ENCODE data around the gene ASB18.
"Not testable (repeated sequence)": the region's sequence is repeated elsewhere in the genome, so short reads cannot be mapped to it uniquely, and the experiment has no call there.

Gene ASB18

DNA sequence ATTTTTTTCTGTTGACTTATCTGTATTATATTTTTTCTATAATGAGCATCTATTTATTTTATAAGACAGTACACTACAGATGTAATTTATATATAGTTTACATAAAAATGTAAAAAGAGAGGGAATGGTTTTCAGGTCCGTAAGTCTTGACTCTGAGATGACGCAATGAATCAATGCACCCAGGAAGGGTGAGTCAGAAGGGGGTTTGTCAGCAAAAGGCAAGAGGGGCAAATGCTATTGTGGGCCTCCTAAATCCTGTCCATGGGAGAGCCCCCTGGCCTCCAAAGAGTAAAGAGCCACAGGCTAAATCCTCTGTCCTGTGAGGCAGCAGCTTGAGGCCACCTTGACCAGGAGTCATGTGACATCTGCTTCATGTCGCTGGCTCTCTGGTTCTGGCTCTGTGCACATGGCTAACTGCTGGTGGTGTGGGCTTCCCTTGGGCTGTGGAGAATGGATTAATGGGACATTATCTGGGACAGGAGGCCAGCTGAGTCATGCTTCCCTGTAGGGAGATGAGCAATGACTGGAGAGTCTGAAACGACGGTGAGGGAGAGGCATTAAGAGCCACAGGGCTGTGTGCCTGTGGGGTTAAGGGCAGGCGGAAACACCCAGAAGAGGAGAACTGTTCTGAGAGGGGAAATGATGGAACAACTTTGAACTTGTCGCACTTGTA, 22.8 kb upstream of the ASB18 start:
- H3K27me3 ChIP-seq (ENCODE audit: control insufficient read depth, insufficient read depth, low read length, poor library complexity, severe bottlenecking): no peaks in the 10 kb centered on the region
- no peaks in the 10 kb centered on the region for H3K4me1 ChIP-seq (ENCODE audit: control insufficient read depth, insufficient read depth, low read length)
- H3K27ac ChIP-seq (ENCODE audit: insufficient read depth, low read depth, low read length, poor library complexity, severe bottlenecking): no peak overlapping the region
- 87 to 92% methylated on average over 7 of the region's 7 CpGs for WGBS, 2 experiments
- no peaks in the 10 kb centered on the region for H3K9me3 ChIP-seq (ENCODE audit: control insufficient read depth, low read length)
- H3K4me3 ChIP-seq (ENCODE audit: insufficient read depth, low read depth, low read length): no peak overlapping the region
- no peaks in the 10 kb centered on the region for H3K36me3 ChIP-seq (ENCODE audit: control insufficient read depth, insufficient read depth, low read length)

DNA sequence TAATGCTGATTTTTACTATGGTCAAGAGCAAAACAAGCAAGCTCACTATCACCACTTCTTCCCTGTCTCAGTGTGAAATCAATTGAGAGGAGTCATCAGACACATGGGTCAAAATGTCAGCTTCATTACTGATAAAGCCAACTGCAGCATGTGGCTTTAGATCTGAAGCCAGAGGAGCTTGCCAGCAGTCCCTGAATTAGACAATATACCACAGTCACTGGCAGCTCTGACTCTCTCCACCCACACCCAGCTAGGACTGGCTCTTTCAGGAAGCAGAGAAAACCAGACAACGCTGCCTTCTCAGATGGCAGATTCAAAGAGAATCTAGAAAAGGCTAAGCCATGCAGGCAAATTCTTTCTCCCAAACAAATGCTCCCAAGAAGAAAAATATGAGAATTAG, 20.0 kb upstream of the ASB18 start:
- H3K27me3 ChIP-seq (ENCODE audit: control insufficient read depth, insufficient read depth, low read length, poor library complexity, severe bottlenecking): no peaks in the 10 kb centered on the region
- no peak overlapping the region for H3K27ac ChIP-seq (ENCODE audit: insufficient read depth, low read depth, low read length, poor library complexity, severe bottlenecking)
- no peak overlapping the region for H3K4me3 ChIP-seq (ENCODE audit: insufficient read depth, low read depth, low read length)
- no peaks in the 10 kb centered on the region for H3K4me1 ChIP-seq (ENCODE audit: control insufficient read depth, insufficient read depth, low read length)
- no peaks in the 10 kb centered on the region for H3K36me3 ChIP-seq (ENCODE audit: control insufficient read depth, insufficient read depth, low read length)
- WGBS, 2 experiments: 83 to 89% methylated on average over 1 of the region's 1 CpG
- H3K9me3 ChIP-seq (ENCODE audit: control insufficient read depth, low read length): no peaks in the 10 kb centered on the region

DNA sequence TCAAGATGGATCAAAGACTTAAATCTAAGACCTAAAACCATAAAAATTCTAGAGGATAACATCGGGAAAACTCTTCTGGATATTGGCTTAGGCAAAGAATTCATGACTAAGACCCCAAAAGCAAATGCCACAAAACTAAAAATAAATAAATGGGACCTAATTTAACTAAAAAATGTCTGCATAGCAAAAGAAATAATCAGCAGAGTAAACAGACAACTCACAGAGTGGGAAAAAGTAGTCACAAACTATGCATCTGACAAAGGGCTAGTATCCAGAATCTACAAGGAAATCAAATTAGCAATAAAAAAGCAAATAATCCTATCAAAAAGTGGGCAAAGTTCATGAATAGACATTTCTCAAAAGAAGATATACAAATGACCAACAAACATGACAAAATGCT, 18.2 kb upstream of the ASB18 start:
- H3K36me3 ChIP-seq (ENCODE audit: control insufficient read depth, insufficient read depth, low read length): no peaks in the 10 kb centered on the region
- no peak overlapping the region for H3K4me3 ChIP-seq (ENCODE audit: insufficient read depth, low read depth, low read length)
- no peak overlapping the region for H3K27ac ChIP-seq (ENCODE audit: insufficient read depth, low read depth, low read length, poor library complexity, severe bottlenecking)
- H3K9me3 ChIP-seq (ENCODE audit: control insufficient read depth, low read length): no peaks in the 10 kb centered on the region
- H3K4me1 ChIP-seq (ENCODE audit: control insufficient read depth, insufficient read depth, low read length): no peaks in the 10 kb centered on the region
- 86 to 94% methylated on average over 1 of the region's 1 CpG for WGBS, 2 experiments
- no peaks in the 10 kb centered on the region for H3K27me3 ChIP-seq (ENCODE audit: control insufficient read depth, insufficient read depth, low read length, poor library complexity, severe bottlenecking)

DNA sequence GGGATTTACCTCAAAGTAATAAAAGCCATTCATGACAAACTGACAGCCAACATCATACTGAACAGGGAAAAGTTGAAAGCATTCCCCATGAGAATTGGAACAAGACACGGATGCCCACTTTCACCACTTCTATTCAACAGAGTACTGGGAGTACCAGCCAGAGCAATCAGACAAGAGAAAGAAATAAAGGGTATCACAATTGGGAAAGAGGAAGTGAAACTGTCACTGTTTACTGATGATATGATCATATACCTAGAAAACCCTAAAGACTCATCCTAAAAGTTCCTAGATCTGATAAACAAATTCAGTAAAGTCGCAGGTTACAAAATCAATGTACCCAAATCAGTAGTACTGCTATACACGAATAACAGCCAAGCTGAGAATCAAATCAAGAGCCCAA, 17.2 kb upstream of the ASB18 start:
- Histone ChIP-seq H3K4me1 (ENCODE audit: control insufficient read depth, insufficient read depth, low read length) (no peaks in the 10 kb centered on the region), H3K9me3 (ENCODE audit: control insufficient read depth, low read length) (no peaks in the 10 kb centered on the region), H3K36me3 (ENCODE audit: control insufficient read depth, insufficient read depth, low read length) (no peaks in the 10 kb centered on the region), H3K27ac (ENCODE audit: insufficient read depth, low read depth, low read length, poor library complexity, severe bottlenecking) (no peak overlapping the region), H3K4me3 (ENCODE audit: insufficient read depth, low read depth, low read length) (no peak overlapping the region), H3K27me3 (ENCODE audit: control insufficient read depth, insufficient read depth, low read length, poor library complexity, severe bottlenecking) (no peaks in the 10 kb centered on the region)
- 89 to 93% methylated on average over 3 of the region's 3 CpGs for WGBS, 2 experiments

DNA sequence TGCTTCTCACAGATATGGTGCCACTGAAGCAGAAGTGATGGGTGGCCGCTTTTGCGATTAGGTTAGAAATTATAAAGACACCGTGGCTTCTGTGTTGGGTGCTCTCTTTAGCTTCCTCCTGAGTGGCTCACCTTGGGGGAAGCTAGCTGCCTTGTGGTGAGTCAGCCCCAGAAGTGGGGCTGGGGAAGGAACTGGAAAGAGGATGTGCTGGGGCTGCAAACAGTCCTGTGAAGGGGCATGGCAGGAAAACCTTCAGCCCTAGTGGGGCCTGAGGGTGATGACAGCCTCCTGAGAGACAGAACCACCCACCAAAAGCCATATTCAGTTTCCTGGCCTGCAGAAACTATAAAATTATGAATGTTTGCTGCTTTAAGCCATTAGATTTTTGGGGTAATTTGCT, 8.9 kb upstream of the ASB18 start:
- H3K27me3 ChIP-seq (ENCODE audit: control insufficient read depth, insufficient read depth, low read length, poor library complexity, severe bottlenecking): no peaks in the 10 kb centered on the region
- H3K4me1 ChIP-seq (ENCODE audit: control insufficient read depth, insufficient read depth, low read length): no peaks in the 10 kb centered on the region
- whole genome bisulfite sequencing, 2 experiments: 91% methylated on average over 3 of the region's 3 CpGs
- peaks cover 2% of the 10 kb centered on the region for H3K9me3 ChIP-seq (ENCODE audit: control insufficient read depth, low read length)
- H3K4me3 ChIP-seq (ENCODE audit: insufficient read depth, low read depth, low read length): no peak overlapping the region
- no peak overlapping the region for H3K27ac ChIP-seq (ENCODE audit: insufficient read depth, low read depth, low read length, poor library complexity, severe bottlenecking)
- no peaks in the 10 kb centered on the region for H3K36me3 ChIP-seq (ENCODE audit: control insufficient read depth, insufficient read depth, low read length)

DNA sequence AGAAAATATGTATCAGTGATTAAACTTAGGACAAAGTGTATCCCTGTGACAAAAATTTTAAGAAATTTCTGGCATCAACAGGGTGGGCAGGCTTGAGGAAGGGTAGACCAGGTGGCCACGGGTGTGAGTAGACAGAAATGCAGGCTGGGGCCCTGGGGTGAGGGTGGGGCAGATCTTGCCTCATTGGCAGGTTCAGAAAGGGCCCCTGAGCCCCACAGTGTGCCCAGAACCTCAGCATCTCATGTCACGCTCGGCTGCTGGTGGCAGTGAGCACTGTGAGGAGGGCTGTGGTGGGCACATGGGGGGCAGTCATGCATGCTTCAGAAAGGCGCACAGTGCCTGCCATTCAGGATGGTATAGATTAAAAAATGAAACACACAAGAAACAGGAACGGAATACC, 7.6 kb upstream of the ASB18 start:
- Histone ChIP-seq H3K4me1 (ENCODE audit: control insufficient read depth, insufficient read depth, low read length) (no peaks in the 10 kb centered on the region), H3K4me3 (ENCODE audit: insufficient read depth, low read depth, low read length) (no peak overlapping the region), H3K9me3 (ENCODE audit: control insufficient read depth, low read length) (peaks cover 2% of the 10 kb centered on the region), H3K27me3 (ENCODE audit: control insufficient read depth, insufficient read depth, low read length, poor library complexity, severe bottlenecking) (no peaks in the 10 kb centered on the region), H3K36me3 (ENCODE audit: control insufficient read depth, insufficient read depth, low read length) (no peaks in the 10 kb centered on the region), H3K27ac (ENCODE audit: insufficient read depth, low read depth, low read length, poor library complexity, severe bottlenecking) (no peak overlapping the region)
- WGBS, 2 experiments: 90 to 94% methylated on average over 5 of the region's 5 CpGs

DNA sequence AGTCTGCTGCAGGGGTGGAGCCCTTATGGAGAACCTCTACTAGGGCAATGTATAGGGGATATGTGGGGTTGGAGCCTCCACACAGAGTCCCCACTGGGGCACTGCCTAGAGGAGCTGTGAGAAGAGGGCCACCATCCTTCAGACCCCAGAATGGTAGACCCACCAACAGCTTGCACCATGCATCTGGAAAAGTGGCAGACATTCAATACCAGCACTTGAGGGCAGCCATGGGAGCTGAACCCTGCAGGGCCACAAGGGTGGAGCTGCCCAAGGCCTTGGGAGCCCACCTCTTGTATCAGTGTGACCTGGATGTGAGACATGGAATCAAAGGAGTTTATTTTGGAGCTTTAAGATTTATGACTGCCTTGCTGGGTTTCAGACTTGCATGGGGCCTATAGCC, 5.7 kb upstream of the ASB18 start:
- not testable (repeated sequence) for H3K27me3 ChIP-seq (ENCODE audit: control insufficient read depth, insufficient read depth, low read length, poor library complexity, severe bottlenecking); H3K36me3 ChIP-seq (ENCODE audit: control insufficient read depth, insufficient read depth, low read length); H3K4me1 ChIP-seq (ENCODE audit: control insufficient read depth, insufficient read depth, low read length); H3K27ac ChIP-seq (ENCODE audit: insufficient read depth, low read depth, low read length, poor library complexity, severe bottlenecking); H3K4me3 ChIP-seq (ENCODE audit: insufficient read depth, low read depth, low read length); H3K9me3 ChIP-seq (ENCODE audit: control insufficient read depth, low read length)

DNA sequence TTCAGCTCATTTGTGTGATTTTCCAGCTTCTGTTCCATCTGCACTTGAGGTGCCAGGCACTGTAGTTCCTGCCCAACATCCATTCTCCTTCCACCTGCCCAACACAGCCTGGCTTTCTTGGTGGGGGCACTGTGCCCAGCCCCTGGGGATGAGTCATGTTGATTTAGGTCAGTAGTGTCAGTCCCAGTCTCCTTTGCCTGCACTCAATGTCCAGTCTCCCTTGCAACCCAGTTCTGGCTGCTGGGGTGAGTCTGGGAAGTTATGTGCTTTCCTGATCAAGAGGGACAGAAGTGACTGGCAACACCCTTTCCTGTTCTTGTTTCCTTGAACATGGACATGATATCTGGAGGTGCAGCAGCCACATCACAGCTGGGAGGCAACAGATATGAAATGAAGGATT, 1.5 kb upstream of the ASB18 start:
- H3K27ac ChIP-seq (ENCODE audit: insufficient read depth, low read depth, low read length, poor library complexity, severe bottlenecking): no peak overlapping the region

DNA sequence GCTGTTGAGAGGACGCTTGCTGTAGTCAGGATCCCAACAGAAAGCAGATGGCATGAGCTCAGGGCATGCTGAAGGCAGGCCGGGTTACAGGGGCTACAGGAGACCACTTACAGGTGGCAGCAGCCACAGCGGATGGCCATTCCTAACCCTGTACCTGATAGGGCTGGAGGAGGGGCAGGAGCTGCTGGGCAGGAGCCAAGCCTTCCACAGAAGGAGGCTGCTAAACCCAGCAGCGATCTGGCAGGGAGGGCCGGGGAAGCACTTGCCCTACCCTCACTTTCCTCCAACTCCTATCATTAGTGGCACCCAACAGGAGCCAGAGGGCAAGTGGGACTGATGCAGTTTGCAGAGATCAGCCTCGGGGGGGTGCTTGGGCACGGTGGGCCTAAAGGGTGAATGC, 2.0 kb downstream of the ASB18 start:
- 89 to 93% methylated on average over 7 of the region's 7 CpGs for WGBS, 2 experiments
- no peaks in the 10 kb centered on the region for H3K27me3 ChIP-seq (ENCODE audit: control insufficient read depth, insufficient read depth, low read length, poor library complexity, severe bottlenecking)

More for the DNA sequence above, 1.5 kb upstream of the ASB18 start:
- no peaks in the 10 kb centered on the region for H3K4me1 ChIP-seq (ENCODE audit: control insufficient read depth, insufficient read depth, low read length)
- no peaks in the 10 kb centered on the region for H3K9me3 ChIP-seq (ENCODE audit: control insufficient read depth, low read length)
- H3K4me3 ChIP-seq (ENCODE audit: insufficient read depth, low read depth, low read length): no peak overlapping the region
- H3K27me3 ChIP-seq (ENCODE audit: control insufficient read depth, insufficient read depth, low read length, poor library complexity, severe bottlenecking): no peaks in the 10 kb centered on the region
- H3K36me3 ChIP-seq (ENCODE audit: control insufficient read depth, insufficient read depth, low read length): no peaks in the 10 kb centered on the region

DNA sequence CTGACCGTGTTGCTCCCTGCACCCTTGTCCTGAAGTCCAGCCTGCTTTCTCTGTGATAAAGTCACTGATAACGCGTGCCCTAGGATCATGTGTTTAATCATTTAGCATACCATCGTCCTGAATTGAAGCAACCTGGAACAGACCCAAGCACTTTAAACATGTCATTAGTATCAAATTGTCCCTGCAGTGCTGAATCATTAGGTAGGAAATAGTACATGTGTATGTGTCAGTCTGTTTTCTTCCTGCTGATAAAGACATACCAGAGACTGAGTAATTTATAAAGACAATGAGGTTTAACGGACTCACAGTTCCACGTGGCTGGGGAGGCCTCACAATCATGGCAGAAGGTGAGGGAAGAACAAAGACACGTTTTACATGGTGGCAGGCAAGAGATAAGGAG, 2.8 kb downstream of the ASB18 start:
- no peaks in the 10 kb centered on the region for H3K27me3 ChIP-seq (ENCODE audit: control insufficient read depth, insufficient read depth, low read length, poor library complexity, severe bottlenecking)
- no peaks in the 10 kb centered on the region for H3K9me3 ChIP-seq (ENCODE audit: control insufficient read depth, low read length)
- H3K4me1 ChIP-seq (ENCODE audit: control insufficient read depth, insufficient read depth, low read length): no peaks in the 10 kb centered on the region
- no peak overlapping the region for H3K27ac ChIP-seq (ENCODE audit: insufficient read depth, low read depth, low read length, poor library complexity, severe bottlenecking)
- 89 to 91% methylated on average over 7 of the region's 7 CpGs for WGBS, 2 experiments
- no peak overlapping the region for H3K4me3 ChIP-seq (ENCODE audit: insufficient read depth, low read depth, low read length)
- no peaks in the 10 kb centered on the region for H3K36me3 ChIP-seq (ENCODE audit: control insufficient read depth, insufficient read depth, low read length)

More for the DNA sequence above, 2.0 kb downstream of the ASB18 start:
- Histone ChIP-seq H3K36me3 (ENCODE audit: control insufficient read depth, insufficient read depth, low read length) (no peaks in the 10 kb centered on the region), H3K9me3 (ENCODE audit: control insufficient read depth, low read length) (no peaks in the 10 kb centered on the region), H3K4me3 (ENCODE audit: insufficient read depth, low read depth, low read length) (no peak overlapping the region), H3K4me1 (ENCODE audit: control insufficient read depth, insufficient read depth, low read length) (no peaks in the 10 kb centered on the region), H3K27ac (ENCODE audit: insufficient read depth, low read depth, low read length, poor library complexity, severe bottlenecking) (no peak overlapping the region)

DNA sequence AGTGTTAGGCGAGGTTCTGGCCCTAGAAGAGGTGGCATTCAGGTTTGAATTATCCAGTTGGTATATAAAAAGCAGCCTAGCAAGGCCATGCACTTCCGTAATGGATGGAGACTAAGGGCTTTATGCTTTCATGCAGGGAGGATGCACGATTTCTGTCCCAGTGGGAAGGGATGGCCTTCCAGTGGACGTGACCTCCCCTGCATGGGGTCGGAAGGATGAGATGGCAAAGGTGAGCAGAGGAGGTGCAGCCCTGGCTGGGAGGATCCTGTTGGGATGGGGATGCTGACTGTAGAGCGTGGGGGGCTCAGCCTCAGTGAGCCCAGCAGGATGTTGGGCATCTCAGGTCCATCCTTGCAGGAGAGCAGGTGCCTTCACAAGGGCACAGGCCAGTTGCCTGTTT, 4.8 kb downstream of the ASB18 start:
- Histone ChIP-seq H3K27ac (ENCODE audit: insufficient read depth, low read depth, low read length, poor library complexity, severe bottlenecking) (no peak overlapping the region), H3K4me1 (ENCODE audit: control insufficient read depth, insufficient read depth, low read length) (no peaks in the 10 kb centered on the region), H3K9me3 (ENCODE audit: control insufficient read depth, low read length) (no peaks in the 10 kb centered on the region), H3K4me3 (ENCODE audit: insufficient read depth, low read depth, low read length) (no peak overlapping the region), H3K36me3 (ENCODE audit: control insufficient read depth, insufficient read depth, low read length) (no peaks in the 10 kb centered on the region), H3K27me3 (ENCODE audit: control insufficient read depth, insufficient read depth, low read length, poor library complexity, severe bottlenecking) (no peaks in the 10 kb centered on the region)
- WGBS, 2 experiments: 93 to 97% methylated on average over 6 of the region's 6 CpGs
